ENCODE measurements around the gene SPON2. TPM values are rescaled to one million over a fixed set of nuclear protein-coding genes. Genes with fewer than 3 reads are reported as not detected.

The SPON2 gene
- total RNA-seq, 1 donor, result 21.1 TPM

DNA sequence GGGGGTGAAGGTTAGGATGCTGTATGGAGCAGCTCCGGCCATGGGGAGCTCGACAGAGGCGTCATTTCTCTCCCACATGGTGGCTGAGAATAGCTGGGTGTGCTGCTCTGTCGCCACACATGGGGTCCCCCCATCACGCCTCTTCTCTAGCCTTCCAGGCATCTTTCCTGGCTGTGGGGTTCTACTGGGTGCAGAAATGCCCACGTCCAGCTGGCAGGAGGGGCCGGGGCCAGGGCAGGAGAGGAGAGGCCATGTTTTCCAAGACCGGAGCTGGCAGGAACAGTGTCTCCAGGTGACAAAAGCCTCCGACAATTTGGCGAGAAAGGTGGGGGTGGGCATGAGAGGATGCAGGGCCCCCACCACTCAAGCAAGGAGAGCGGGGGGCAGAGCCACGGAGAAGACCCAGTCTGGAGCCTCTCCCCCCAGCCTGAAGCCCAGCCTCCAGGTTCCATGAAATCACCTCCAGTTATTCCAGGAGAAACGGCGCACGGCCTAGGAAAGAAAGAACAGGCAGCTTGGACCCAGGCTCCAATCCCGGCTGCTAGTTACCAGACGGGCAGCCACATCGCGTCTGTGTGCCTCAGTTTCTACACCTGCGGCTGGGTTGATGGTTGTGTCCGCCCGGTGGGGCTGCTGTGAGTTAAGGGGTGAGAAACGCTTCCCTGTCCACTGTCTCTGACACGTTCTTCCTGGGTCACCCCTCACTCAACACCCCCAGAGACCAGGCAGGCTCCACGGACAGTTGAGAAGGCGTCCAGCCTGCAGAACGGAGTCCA lies 27.4 kb upstream of the SPON2 start:
- no peak for DNase-seq (ENCODE audit: low read depth)
- no peak overlapping the region for H3K4me3 ChIP-seq (ENCODE audit: low read depth, low read length)
- TF ChIP-seq CTCF (IDR thresholded peaks at IDR 0.05; ENCODE audit: insufficient read depth, low read length), result no peak

- H3K4me3 ChIP-seq (ENCODE audit: low read depth, low read length), result no peak overlapping the region
- DNase-seq (ENCODE audit: low read depth), result no peak
- no peak for TF ChIP-seq CTCF (IDR thresholded peaks at IDR 0.05; ENCODE audit: insufficient read depth, low read length)
Measured at GRCh38 chr4:1198098-1198844, 25.9 kb upstream of the SPON2 start.

- DNase-seq (ENCODE audit: low read depth), result no peak
- H3K4me3 ChIP-seq (ENCODE audit: low read depth, low read length), result no peak overlapping the region
- TF ChIP-seq CTCF (IDR thresholded peaks at IDR 0.05; ENCODE audit: insufficient read depth, low read length), result no peak
Measured at GRCh38 chr4:1196421-1197183, 24.2 kb upstream of the SPON2 start.

- H3K4me3 ChIP-seq (ENCODE audit: low read depth, low read length), result no peak overlapping the region
- no peak for TF ChIP-seq CTCF (IDR thresholded peaks at IDR 0.05; ENCODE audit: insufficient read depth, low read length)
- DNase-seq (ENCODE audit: low read depth), result no peak
Measured at GRCh38 chr4:1195891-1196401, 23.6 kb upstream of the SPON2 start.

GRCh38 chr4:1195109-1195671 lies 22.8 kb upstream of the SPON2 start:
- peak overlapping the region; percentile 46 for H3K4me3 ChIP-seq (ENCODE audit: low read depth, low read length)
- no peak for DNase-seq (ENCODE audit: low read depth)
- TF ChIP-seq CTCF (IDR thresholded peaks at IDR 0.05; ENCODE audit: insufficient read depth, low read length), result no peak

Data from fibroblast of the aortic adventitia (primary cell).